ENCODE measurements around the gene INTS7.
A peak's percentile ranks its signal among the peaks of the same experiment; 100 is the strongest.
"Not testable (repeated sequence)": the region's sequence is repeated elsewhere in the genome, so short reads cannot be mapped to it uniquely, and the experiment has no call there.

The INTS7 gene

DNA sequence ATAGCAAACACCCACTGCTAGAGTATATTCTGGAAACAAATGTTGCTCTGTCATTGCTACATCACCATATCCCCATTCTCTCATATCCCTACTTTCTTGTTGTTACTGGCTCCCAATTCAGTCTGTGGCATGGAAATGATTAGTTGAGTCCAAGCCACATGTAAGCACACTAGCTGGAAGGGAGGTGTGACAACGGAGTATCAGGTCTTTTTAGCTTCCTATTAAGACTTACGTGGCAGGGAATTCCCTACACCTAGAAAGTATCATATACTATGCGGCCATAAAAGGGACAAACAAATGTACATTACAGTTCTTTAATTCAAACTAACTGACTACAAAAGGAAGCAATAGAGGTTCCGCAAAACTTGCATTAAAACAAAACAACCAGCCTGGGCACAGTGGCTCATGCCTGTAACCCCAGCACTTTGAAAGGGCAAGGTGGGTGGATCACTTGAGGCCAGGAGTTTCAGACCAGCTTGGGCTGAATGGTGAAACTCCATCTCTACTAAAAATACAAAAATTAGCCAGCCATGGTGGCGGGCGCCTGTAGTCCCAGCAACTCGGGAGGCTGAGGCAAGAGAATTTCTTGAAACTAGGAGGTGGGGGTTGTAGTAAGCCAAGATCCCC, 48.6 kb downstream of the INTS7 start:
- no peak for DNase-seq (ENCODE audit: low read depth)

DNA sequence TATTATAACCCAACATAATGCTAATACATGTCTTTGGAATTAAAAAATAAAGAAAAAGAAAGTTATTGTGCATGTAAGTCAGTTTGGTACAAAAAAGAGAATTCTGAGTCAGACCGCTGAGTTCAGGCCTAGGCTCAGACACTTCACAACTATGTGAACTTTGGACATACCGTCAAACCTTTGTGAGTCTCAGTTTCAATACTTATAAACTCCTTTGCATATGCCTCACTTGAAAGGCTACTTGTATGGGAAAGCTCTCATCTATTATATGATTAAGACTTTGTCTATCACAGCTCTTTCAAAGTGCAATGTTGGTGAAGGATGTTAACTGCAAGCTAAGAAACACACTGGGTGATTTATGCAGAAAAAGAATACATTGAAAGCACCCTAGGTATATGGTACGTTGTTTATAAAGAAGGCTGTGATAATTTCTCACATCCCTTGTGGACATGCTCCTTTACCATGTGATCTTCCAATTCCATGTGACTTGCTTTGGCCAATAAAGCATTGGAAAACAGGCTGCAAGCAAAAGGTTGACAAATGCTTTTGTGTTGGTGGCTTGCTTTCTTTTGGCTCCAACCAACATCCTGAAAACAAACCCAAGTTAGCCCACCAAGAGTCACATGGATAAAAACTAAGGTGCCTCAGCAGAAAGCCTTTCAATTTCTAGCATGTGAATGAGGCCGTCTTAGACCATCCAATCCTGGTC, 49.6 kb downstream of the INTS7 start:
- H3K4me3 ChIP-seq (ENCODE audit: low read depth, low read length): no peak overlapping the region
- no peak for DNase-seq (ENCODE audit: low read depth)

More for the DNA sequence above, 48.6 kb downstream of the INTS7 start:
- no peak overlapping the region for H3K4me3 ChIP-seq (ENCODE audit: low read depth, low read length)

DNA sequence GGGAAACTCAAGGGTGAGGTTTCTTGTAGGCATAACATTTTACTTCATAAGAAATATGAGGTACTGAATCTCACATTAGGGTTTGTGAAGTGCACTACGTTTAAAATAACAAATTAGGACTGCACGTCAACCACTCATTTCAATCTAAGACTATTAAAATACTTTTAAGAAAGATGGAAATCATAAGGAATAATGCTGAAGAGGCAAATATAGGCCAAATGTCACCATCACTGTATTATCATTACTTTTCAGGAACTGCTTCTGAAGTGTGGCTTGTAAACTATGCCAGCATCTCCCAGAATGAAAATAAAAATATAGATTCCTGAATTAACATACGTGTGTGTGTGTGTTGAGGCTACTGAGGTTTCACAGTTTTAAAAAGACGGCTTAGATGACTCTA, 56.8 kb downstream of the INTS7 start:
- no peak overlapping the region for H3K4me3 ChIP-seq (ENCODE audit: low read depth, low read length)
- no peak for DNase-seq (ENCODE audit: low read depth)

DNA sequence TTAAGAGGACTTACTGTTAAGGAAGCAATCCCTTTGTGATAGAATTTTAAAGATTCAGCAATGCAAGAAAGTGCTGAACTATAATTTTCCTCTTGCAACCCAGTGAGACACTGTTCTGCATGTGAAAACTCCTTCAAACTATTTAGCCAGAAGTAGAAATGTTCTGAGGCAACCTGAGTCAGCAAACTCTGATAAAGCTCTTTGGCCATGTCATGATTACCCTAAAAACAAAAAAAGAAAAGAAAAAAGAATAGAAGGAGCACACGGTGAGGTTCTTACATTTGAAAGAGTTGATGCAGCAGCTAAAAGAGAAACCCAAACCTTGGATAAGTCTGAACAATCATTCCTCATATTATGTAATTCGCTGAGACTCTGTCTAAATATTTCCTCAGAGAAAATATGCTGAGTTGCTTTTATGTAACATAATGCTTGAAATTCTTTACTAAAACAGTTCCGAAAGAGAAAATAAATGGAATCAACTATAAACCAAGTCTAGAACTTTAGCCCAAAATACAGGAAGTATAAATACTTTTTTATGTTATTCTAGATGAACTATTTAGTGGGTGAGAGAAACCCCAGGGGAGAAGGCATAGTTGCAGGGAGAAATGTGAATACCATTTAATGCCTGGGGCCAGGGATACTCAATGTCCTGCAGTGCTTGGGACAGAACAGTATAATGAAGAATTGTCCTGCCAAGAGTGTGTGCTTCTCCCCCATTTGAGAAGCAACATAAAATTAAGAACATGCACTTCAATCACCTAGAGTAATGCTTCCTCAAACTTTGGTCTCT, 60.0 kb downstream of the INTS7 start:
- H3K4me3 ChIP-seq (ENCODE audit: low read depth, low read length): no peak overlapping the region
- no peak for DNase-seq (ENCODE audit: low read depth)

DNA sequence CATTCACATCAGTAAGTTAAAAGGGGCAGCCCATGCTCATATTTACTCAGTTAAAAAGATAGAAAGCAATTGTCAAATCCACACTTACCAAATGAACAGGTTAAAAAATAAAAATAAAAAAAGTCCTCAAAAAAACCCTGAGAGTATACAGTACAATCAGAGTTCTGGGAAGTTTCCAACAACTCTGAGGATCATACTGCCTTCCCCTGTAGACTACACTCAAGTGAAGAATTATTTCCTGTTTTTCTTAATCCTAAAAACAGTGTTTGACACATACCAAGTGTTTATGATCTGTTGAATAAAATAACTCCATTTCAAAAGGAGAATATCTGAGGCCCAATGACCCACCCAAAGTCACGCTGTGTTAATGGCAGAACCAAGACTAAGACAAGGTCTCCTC, 61.8 kb downstream of the INTS7 start:
- no peak overlapping the region for H3K4me3 ChIP-seq (ENCODE audit: low read depth, low read length)
- DNase-seq (ENCODE audit: low read depth): no peak

DNA sequence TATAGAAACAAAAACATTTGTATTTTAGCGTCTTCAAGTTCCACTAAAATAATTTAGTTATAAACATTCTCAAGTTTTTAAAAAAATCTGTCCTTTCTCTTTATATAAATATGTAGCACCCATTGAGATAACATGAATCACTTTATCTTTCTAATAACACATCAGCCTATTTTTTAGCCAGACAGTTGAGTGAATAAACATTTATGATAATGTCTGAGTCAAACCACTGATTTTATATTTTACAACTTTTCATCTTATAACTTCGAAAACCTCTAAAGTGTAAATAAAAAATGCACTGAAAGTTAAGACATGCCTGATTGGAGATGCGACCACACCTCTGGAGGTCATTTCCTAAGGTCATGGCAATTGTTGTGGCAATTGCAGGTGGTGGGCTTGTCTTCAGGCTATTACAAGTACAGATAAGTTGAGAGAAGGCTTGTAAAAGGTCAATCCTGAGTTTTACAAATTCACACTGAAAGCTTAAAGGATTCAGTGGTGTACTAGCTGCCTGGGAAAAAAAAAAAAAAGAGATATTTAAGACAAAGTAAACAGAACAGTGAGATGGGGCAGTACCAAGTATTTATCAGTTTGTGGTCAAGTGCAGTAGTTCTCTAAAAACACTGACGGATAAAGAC, 67.0 kb downstream of the INTS7 start:
- no peak overlapping the region for H3K4me3 ChIP-seq (ENCODE audit: low read depth, low read length)
- DNase-seq (ENCODE audit: low read depth): no peak

DNA sequence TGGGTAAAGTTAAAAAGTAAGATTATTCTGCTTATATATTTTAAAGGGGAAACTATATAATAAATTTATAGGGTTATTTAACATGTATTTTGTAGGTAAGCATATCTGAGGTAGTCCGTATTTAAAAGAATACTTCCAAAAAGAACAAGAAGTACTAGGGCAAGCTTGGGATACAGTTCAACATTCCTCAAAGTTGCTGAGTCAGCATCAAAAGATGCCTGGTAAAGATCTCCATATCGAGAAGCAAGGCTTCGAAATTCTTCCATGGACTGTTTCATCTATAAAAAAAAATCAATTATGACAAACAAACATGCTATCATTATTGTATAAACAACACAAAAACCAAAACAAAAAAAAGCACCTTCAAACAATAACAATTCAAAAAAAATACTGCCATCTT, 67.7 kb downstream of the INTS7 start:
- DNase-seq (ENCODE audit: low read depth): no peak

DNA sequence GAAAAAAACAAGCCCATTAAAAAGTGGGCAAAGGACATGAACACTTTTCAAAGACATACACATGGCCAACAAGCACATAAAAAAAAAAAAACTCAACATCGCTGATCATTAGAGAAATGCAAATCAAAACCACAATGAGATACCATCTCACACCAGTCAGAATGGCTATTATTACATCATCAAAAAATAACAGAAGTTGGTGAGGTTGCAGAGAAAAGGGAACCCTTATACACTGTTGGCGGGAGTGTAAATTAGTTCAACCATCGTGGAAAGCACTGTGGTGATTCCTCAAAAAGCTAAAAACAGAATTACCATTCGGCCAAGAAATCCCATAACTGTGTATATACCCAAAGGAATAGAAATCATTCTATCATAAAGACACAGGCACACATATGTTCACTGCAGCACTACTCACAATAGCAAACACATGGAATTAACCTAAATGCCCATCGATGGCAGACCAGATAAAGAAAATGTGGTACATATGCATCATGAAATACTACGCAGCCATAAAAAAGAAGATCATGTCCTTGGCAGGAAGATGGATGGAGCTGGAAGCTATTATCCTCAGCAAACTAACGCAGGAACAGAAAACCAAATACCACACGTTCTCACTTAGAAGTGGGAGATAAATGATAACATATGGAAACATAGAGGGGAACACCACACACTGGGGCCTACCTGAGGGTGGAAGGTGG, 70.1 kb downstream of the INTS7 start:
- no peak overlapping the region for H3K4me3 ChIP-seq (ENCODE audit: low read depth, low read length)
- DNase-seq (ENCODE audit: low read depth): no peak

More for the DNA sequence above, 67.7 kb downstream of the INTS7 start:
- H3K4me3 ChIP-seq (ENCODE audit: low read depth, low read length): no peak overlapping the region

DNA sequence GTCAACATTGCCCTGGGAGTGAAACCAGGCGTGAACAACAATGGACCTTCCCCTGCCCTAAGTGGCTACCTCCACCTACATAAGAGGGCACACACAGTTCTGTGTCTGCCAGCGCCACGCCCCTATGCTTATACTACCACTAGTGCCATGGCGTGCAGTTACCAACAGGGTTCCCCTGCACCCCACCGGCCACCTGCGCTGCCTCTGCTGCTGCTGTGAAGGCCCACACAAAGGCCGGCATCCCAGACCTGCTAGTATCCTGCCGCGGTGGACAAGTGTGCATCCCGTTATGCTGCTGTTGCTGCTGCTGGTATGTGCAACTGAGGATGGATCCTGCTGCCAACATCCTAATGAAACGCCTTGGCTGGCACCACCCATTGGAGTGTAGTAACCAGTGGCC, 75.7 kb downstream of the INTS7 start:
- no peak for DNase-seq (ENCODE audit: low read depth)
- H3K4me3 ChIP-seq (ENCODE audit: low read depth, low read length): no peak overlapping the region

DNA sequence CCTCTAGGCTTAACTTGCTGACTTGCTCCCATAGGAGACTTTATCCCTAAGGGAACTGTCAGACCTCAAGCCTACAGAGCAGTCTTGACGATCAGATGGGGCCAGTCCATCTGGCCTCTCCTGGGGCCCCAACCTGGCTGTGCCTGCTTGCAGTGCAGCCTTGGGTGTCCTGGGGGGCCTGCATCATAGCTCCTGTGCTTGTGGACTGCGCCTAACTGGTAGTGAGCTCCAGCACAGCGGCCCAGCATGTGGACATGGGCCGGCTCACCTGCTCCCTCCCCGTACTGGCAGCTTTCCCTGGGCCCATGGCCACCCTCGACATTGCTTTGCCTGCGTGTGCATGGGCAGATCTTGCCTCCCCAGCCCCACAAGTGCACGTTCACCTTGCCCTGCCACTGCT, 76.1 kb downstream of the INTS7 start:
- no peak overlapping the region for H3K4me3 ChIP-seq (ENCODE audit: low read depth, low read length)
- DNase-seq (ENCODE audit: low read depth): no peak

DNA sequence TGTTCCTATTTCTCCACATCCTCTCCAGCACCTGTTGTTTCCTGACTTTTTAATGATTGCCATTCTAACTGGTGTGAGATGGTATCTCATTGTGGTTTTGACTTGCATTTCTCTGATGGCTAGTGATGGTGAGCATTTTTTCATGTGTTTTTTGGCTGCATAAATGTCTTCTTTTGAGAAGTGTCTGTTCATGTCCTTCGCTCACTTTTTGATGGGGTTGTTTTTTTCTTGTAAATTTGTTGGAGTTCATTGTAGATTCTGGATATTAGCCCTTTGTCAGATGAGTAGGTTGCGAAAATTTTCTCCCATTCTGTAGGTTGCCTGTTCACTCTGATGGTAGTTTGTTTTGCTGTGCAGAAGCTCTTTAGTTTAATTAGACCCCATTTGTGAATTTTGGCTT, 81.3 kb downstream of the INTS7 start:
- DNase-seq (ENCODE audit: low read depth); H3K4me3 ChIP-seq (ENCODE audit: low read depth, low read length): not testable (repeated sequence)

DNA sequence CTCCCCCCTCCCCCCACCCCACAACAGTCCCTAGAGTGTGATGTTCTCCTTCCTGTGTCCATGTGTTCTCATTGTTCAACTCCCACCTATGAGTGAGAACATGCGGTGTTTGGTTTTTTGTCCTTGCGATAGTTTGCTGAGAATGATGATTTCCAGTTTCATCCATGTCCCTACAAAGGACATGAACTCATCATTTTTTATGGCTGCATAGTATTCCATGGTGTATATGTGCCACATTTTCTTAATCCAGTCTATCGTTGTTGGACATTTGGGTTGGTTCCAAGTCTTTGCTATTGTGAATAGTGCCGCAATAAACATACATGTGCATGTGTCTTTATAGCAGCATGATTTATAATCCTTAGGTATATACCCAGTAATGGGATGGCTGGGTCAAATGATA, 81.8 kb downstream of the INTS7 start:
- not testable (repeated sequence) for H3K4me3 ChIP-seq (ENCODE audit: low read depth, low read length); DNase-seq (ENCODE audit: low read depth)

DNA sequence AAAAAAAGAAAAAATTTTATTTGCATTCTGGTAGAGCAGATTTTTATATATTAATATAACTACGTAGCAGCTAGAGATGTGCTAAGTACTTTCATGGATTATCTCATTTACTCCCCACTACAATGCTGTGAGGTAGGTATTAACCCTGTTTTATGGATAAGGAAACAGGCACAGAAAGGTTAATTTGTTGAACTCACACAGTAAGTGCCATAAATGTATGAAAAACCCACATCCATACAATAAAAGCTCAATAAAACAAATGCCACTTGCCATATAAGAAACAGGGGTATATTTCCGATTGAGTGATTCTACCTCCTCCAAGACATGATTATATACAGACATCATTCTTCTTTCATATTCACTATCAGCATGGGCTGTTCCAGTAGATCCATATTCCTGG, 83.1 kb downstream of the INTS7 start:
- DNase-seq (ENCODE audit: low read depth): no peak
- no peak overlapping the region for H3K4me3 ChIP-seq (ENCODE audit: low read depth, low read length)

DNA sequence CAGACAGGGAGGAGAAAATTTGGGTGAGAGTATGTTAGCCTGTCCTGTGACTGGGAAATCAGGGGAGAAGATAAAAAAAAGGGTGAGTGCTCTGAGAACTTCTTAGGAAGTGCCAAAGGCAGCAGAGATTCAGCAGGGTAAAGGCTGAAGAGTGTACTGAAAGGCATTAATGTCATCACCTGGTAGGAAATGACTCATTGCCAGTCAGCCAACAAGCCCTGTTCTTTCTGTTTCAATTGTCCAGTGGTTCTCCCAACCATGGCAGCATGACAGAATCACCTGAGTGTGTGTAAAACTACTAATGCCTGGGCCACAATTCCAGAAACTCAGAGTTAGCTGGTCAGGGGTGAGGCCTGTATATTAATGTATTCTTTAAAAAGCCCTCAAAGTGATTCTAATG, 83.5 kb downstream of the INTS7 start:
- DNase-seq (ENCODE audit: low read depth): peak; percentile 30

DNA sequence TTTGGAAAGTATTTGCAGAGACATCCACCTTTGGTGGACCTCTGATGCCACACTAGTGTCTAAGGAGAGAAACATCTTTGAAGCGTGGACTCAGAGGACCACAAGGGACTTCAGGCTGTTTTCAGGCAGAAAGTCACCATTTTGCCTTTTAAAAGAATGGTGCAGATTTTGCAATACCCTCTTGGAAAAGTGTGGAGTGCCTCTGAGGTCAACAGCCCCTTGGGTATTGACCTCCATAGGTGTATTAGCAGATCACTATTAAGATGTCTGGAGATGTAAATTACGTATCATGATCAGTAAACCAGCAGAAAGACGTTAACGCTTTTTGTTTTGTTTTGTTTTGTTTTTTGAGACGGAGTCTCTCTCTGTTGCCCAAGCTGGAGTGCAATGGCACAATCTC, 87.0 kb downstream of the INTS7 start:
- DNase-seq (ENCODE audit: low read depth): no peak

More for the DNA sequence above, 83.5 kb downstream of the INTS7 start:
- no peak overlapping the region for H3K4me3 ChIP-seq (ENCODE audit: low read depth, low read length)

DNA sequence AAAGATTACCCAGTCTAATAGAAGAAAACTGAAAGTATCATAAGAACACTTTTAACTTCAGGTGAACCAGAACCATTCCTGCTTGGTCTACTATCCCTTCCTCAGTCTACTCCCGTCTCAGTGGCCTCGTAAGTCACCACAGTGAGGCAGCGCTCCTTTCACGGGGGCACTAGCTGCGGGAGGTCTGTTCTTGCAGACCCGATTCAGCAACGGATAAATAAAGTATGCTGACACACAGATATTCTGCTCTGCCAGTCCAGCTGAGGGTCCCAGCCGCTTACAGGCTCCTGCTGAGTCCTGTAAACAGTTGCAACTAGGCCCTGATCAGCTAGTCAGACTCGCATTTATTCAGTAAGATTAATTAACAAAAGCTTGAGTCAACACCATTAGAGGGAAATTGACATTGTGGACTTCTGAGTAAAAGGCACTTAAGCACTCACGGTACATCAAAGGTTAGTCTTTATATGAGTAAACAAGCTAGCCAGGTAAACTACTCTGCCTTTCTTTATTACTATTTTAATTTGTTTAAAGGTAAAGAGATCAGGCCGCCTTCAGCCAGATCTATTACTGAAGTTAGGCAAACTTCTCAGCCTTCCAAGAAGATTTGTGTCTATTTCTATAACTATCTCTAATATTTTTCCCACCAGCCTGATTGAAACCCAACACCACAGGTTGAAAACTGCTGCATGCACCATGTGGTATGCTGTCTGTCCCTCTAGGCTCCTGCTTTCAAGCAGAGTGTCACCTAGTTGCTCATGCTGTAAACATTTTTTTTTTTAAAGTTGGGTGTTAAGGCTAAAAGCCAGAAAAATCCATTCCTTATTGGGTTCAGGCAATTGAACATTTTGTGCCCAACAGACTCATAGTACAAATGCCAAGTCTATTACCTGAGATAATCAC, 87.7 kb downstream of the INTS7 start:
- no peak for DNase-seq (ENCODE audit: low read depth)
- no peak overlapping the region for H3K4me3 ChIP-seq (ENCODE audit: low read depth, low read length)

More for the DNA sequence above, 87.0 kb downstream of the INTS7 start:
- H3K4me3 ChIP-seq (ENCODE audit: low read depth, low read length): no peak overlapping the region

DNA sequence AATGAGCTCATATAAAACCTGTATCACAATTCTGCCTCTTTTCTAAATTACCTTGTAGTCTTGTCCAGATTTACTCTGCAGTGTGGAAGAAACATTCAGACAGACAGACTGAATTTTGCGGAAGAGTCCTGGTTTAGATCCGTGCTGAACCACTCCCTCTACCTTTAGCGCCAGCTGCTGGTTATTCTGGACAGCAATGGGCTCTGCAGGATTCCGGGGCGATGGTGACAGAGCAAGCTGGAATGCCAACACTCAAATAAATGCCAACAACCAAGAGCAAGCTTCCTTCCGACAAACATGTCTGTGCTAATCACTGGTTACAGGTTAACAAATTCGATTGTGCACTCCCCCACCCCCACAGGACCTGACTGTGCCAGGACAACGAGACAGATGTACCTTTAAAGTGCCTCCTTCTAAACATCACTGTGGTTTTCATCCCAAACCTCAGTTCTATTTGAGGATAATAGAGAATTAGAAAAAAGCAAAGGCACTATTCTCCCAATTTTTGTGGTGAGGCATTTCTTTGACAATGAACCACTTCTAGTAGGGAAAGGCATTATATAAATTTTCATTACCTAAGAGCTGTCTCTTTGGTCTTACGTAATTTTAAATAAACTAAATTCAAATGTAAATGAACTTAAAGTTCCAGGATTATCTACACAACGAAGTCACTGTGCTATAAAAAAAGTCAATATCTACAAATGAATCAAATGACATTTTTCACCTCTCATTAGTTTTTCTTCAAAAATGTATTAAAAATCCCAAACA, 90.4 kb downstream of the INTS7 start:
- no peak for DNase-seq (ENCODE audit: low read depth)

DNA sequence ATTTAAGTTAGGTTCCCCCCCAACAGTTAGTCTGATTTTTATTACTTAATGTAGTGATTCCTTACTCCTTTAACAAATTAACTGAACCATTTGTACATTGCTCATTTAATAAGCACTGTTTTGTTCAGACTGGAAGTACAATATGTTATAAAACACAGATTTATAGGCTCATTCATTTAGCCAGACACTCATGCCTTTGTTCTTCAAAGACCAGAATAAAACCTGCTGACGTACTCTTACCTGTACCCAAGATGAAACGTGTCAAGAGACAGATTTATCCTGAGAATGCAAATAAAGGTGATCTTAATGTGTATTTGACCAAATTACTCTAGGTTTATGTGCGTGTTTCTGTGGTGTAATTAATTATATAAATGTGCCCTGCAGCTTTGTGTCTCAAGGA, 92.8 kb downstream of the INTS7 start:
- no peak overlapping the region for H3K4me3 ChIP-seq (ENCODE audit: low read depth, low read length)
- DNase-seq (ENCODE audit: low read depth): no peak

More for the DNA sequence above, 90.4 kb downstream of the INTS7 start:
- H3K4me3 ChIP-seq (ENCODE audit: low read depth, low read length): no peak overlapping the region

Data from skeletal muscle cell (primary cell).